Measurements from ENCODE around the gene HEBP1. TPM values are rescaled to one million over a fixed set of nuclear protein-coding genes. Genes with fewer than 3 reads are reported as not detected.

Gene HEBP1
- polyA plus RNA-seq, 4 donors = 214 to 642 (median 428) TPM

DNA sequence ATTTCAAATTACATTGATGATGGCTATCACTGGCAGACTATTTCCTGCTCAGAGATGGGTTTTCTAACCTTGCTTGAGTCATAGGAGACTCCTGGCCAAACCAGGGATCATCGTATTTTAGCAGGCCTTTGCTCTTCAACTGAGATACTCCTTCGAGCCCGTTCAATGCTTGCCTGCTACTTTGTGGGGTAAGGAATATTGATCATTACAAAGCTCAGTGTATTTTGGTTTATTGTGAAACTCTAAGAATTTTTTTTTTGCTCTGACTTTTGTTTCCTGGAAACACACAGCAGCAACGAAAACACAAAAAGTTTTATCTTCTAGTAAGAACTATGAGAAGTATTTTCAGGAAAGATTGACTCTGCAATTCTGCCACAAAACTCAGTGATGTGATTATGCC lies 52.2 kb downstream of the HEBP1 start:
- DNase-seq (no peak), FAIRE-seq (no peak)
- Histone ChIP-seq H3K4me3 (ENCODE audit: low read depth in 1 of 3, low read length in 3 of 3) (no peak overlapping the region), H3K27me3 (ENCODE audit: control insufficient read depth in 3 of 3, insufficient read depth in 3 of 3, low read length in 3 of 3) (no peaks in the 10 kb centered on the region), H3K4me1 (ENCODE audit: control insufficient read depth in 3 of 3, insufficient read depth in 2 of 3, low read depth in 1 of 3, low read length in 2 of 3) (no peaks in the 10 kb centered on the region), H3K9me3 (ENCODE audit: control insufficient read depth in 2 of 2, insufficient read depth in 1 of 2, low read depth in 1 of 2, low read length in 1 of 2) (no peaks in the 10 kb centered on the region), H3K27ac (ENCODE audit: low read depth in 1 of 3, low read length in 2 of 3) (no peak overlapping the region), H3K36me3 (ENCODE audit: control insufficient read depth in 3 of 3, insufficient read depth in 2 of 3, low read depth in 1 of 3, low read length in 3 of 3) (peaks cover 0 to 19% (median 1%) of the 10 kb centered on the region in 3 donors)
- WGBS, 3 donors = 82 to 91% (median 83%) methylated on average over 4 of the region's 4 CpGs

DNA sequence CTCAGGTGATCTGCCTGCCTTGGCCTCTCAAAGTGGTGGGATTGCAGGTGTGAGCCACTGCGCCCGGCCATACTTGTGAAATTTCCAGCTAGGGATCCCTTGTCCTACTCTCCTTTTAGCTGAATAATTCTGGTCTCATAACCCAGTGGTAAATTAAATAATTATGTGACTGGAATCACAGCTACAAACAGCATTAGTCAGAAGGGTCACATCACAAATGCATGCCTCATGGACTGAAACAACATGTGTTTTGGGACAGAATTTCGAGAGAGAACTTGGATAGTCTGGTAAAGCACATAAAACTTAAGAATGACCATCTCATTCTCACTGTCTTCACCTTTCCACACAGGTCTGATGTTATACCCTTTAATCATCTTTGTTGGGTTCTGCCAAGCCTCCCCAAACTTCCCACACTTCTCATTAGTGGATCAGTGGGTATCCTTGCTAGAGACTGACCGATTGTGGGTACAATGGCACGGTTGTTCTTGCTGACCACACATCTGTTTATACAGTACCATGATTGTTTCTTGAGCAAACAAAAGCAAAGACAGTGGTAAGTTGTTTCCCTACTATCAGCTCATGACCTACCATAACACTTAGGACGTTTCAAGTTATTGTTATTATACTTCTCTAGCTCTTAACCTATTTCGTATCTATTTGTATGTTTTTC lies 53.2 kb downstream of the HEBP1 start:
- no peak overlapping the region for H3K27ac ChIP-seq (ENCODE audit: low read depth in 1 of 3, low read length in 2 of 3)
- no peaks in the 10 kb centered on the region for H3K4me1 ChIP-seq (ENCODE audit: control insufficient read depth in 3 of 3, insufficient read depth in 2 of 3, low read depth in 1 of 3, low read length in 2 of 3)
- DNase-seq = no peak
- no peak overlapping the region for H3K4me3 ChIP-seq (ENCODE audit: low read depth in 1 of 3, low read length in 3 of 3)
- no peak for FAIRE-seq
- H3K27me3 ChIP-seq (ENCODE audit: control insufficient read depth in 3 of 3, insufficient read depth in 3 of 3, low read length in 3 of 3) = no peaks in the 10 kb centered on the region
- H3K9me3 ChIP-seq (ENCODE audit: control insufficient read depth in 2 of 2, insufficient read depth in 1 of 2, low read depth in 1 of 2, low read length in 1 of 2) = no peaks in the 10 kb centered on the region
- WGBS, 3 donors = 68 to 77% (median 75%) methylated on average over 7 of the region's 7 CpGs
- peaks cover 0 to 21% (median 1%) of the 10 kb centered on the region in 3 donors for H3K36me3 ChIP-seq (ENCODE audit: control insufficient read depth in 3 of 3, insufficient read depth in 2 of 3, low read depth in 1 of 3, low read length in 3 of 3)

DNA sequence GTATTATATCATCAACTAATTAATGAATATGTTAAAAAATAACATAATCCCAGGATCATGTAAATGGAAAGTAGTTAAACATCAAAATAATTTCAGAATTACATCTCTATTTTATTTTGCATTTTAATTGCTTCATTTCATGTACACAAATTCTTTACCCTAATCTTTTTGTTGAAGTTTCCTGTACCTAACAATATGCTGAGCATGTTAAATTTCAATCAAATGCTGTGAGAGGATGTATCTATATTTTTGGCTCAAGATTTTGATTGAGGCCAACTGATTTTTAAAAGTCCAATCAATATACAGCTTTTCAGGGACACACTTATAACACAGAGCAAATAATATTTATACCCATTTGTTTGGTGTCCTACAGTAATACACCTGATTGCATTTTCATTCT lies 54.5 kb downstream of the HEBP1 start:
- FAIRE-seq (no peak), DNase-seq (no peak)
- no peaks in the 10 kb centered on the region for H3K27me3 ChIP-seq (ENCODE audit: control insufficient read depth in 3 of 3, insufficient read depth in 3 of 3, low read length in 3 of 3)
- no peak overlapping the region for H3K4me3 ChIP-seq (ENCODE audit: low read depth in 1 of 3, low read length in 3 of 3)
- peaks cover 0 to 23% (median 1%) of the 10 kb centered on the region in 3 donors for H3K36me3 ChIP-seq (ENCODE audit: control insufficient read depth in 3 of 3, insufficient read depth in 2 of 3, low read depth in 1 of 3, low read length in 3 of 3)
- H3K4me1 ChIP-seq (ENCODE audit: control insufficient read depth in 3 of 3, insufficient read depth in 2 of 3, low read depth in 1 of 3, low read length in 2 of 3) = no peaks in the 10 kb centered on the region
- H3K27ac ChIP-seq (ENCODE audit: low read depth in 1 of 3, low read length in 2 of 3) = no peak overlapping the region
- no peaks in the 10 kb centered on the region for H3K9me3 ChIP-seq (ENCODE audit: control insufficient read depth in 2 of 2, insufficient read depth in 1 of 2, low read depth in 1 of 2, low read length in 1 of 2)

DNA sequence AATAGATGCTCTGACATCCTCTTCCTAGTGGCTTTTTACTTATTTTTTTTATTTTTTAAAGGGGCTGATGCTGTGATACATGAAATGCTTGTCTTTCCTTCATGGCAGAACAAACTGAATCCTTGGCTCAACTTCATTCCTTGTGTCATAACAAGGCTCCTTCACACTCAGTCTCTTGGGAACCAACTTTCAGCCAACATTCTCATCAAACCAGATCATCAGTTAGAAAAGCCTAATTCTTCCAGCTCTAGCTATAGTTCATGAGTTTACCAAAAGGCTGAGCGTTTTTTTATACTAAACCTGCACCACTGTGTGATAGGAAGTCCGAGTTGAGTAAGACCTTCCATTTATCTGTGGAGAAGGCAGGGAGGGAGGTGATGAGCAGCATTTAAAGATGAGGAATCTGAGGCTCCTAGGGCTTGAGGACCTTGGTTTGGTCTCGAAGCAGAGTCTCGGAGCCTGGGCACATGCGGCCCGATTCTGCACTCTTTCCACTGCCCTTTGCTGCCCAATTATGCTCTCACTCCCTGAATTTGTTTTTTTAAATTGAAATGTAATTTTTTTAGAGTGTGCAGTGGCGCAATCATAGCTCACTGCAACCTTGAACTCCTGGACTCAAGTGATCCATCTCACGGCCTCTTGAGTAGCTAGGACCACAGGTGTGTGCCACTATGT lies 56.3 kb downstream of the HEBP1 start:
- H3K27ac ChIP-seq (ENCODE audit: low read depth in 1 of 3, low read length in 2 of 3) = no peak overlapping the region
- WGBS, 3 donors = 88 to 91% (median 89%) methylated on average over 8 of the region's 8 CpGs
- no peaks in the 10 kb centered on the region for H3K27me3 ChIP-seq (ENCODE audit: control insufficient read depth in 3 of 3, insufficient read depth in 3 of 3, low read length in 3 of 3)
- no peaks in the 10 kb centered on the region for H3K4me1 ChIP-seq (ENCODE audit: control insufficient read depth in 3 of 3, insufficient read depth in 2 of 3, low read depth in 1 of 3, low read length in 2 of 3)
- no peak for FAIRE-seq
- H3K9me3 ChIP-seq (ENCODE audit: control insufficient read depth in 2 of 2, insufficient read depth in 1 of 2, low read depth in 1 of 2, low read length in 1 of 2) = no peaks in the 10 kb centered on the region
- H3K4me3 ChIP-seq (ENCODE audit: low read depth in 1 of 3, low read length in 3 of 3) = no peak overlapping the region
- DNase-seq = no peak
- H3K36me3 ChIP-seq (ENCODE audit: control insufficient read depth in 3 of 3, insufficient read depth in 2 of 3, low read depth in 1 of 3, low read length in 3 of 3) = peaks cover 0 to 14% (median 0%) of the 10 kb centered on the region in 3 donors

DNA sequence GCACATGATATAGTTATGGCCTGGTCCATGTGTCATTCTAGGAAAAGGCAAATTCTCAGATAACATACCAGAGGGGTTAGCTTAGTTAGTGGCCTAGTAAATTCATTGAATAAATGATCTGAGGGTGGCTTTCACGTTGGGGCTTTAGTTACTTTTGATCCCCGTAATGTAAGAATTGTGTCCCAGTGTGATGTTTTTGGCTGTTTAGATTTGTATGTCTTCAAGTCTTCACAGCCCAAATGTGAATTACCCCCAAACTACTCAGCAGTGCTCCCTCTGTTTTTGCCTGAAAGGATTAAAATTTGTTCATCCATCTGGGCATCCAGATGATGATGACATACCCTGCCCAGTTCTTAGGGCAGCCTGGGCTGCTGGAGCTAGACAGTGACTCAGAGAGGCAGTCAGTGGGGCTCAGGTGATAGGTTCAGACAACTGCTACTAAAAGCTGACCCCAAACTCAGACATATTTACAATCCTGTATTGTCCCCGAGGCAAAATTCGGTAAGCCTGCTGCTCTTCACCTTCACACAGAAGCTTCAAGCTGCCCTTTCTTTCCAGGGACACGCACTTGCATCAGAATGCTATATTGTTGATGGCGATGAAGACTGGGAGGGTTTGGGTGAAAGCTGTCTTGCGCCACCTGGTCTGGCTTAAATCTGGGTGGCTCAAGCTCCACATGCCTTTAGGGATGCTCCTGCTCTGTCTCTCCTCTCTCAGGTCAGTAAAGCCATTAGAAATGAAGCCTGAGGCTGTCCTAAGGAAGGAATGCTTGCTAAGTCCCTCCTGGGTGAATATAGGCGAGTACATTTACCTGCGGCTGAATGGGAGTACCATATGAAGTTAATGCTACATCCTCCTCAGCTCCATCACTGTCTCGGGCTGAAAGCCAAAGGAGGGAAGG lies 58.4 kb downstream of the HEBP1 start:
- H3K27me3 ChIP-seq (ENCODE audit: control insufficient read depth in 3 of 3, insufficient read depth in 3 of 3, low read length in 3 of 3) = no peaks in the 10 kb centered on the region
- 84 to 92% (median 90%) methylated on average over 10 of the region's 10 CpGs for WGBS, 3 donors
- DNase-seq (no peak), FAIRE-seq (no peak)
- H3K4me3 ChIP-seq (ENCODE audit: low read depth in 1 of 3, low read length in 3 of 3) = no peak overlapping the region
- H3K36me3 ChIP-seq (ENCODE audit: control insufficient read depth in 3 of 3, insufficient read depth in 2 of 3, low read depth in 1 of 3, low read length in 3 of 3) = peaks cover 0 to 14% (median 0%) of the 10 kb centered on the region in 3 donors
- H3K27ac ChIP-seq (ENCODE audit: low read depth in 1 of 3, low read length in 2 of 3) = no peak overlapping the region
- H3K9me3 ChIP-seq (ENCODE audit: control insufficient read depth in 2 of 2, insufficient read depth in 1 of 2, low read depth in 1 of 2, low read length in 1 of 2) = no peaks in the 10 kb centered on the region
- H3K4me1 ChIP-seq (ENCODE audit: control insufficient read depth in 3 of 3, insufficient read depth in 2 of 3, low read depth in 1 of 3, low read length in 2 of 3) = no peaks in the 10 kb centered on the region

DNA sequence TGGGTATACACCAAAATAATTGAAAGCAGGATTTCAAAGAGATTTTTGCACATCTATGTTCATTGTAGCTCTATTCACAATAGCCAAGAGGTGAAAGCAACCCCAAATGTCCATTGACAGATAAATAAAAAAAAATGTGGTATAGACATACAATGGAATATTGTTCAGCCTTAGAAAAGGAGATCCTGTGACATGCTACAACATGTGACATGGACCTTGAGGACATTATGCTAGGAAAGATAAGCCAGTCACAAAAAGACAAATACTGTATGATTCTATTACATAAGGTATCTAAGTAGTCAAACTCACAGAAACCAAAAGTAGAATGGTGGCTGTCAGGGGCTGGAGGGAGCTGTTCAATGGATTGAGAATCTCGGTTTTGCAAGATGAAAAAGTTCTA lies 60.2 kb downstream of the HEBP1 start:
- 57 to 76% (median 75%) methylated on average over 1 of the region's 1 CpG for WGBS, 3 donors
- H3K4me3 ChIP-seq (ENCODE audit: low read depth in 1 of 3, low read length in 3 of 3) = no peak overlapping the region
- DNase-seq (no peak), FAIRE-seq (no peak)
- H3K27ac ChIP-seq (ENCODE audit: low read depth in 1 of 3, low read length in 2 of 3) = no peak overlapping the region
- H3K4me1 ChIP-seq (ENCODE audit: control insufficient read depth in 3 of 3, insufficient read depth in 2 of 3, low read depth in 1 of 3, low read length in 2 of 3) = no peaks in the 10 kb centered on the region
- H3K36me3 ChIP-seq (ENCODE audit: control insufficient read depth in 3 of 3, insufficient read depth in 2 of 3, low read depth in 1 of 3, low read length in 3 of 3) = peaks cover 0 to 11% (median 0%) of the 10 kb centered on the region in 3 donors
- no peaks in the 10 kb centered on the region for H3K27me3 ChIP-seq (ENCODE audit: control insufficient read depth in 3 of 3, insufficient read depth in 3 of 3, low read length in 3 of 3)
- no peaks in the 10 kb centered on the region for H3K9me3 ChIP-seq (ENCODE audit: control insufficient read depth in 2 of 2, insufficient read depth in 1 of 2, low read depth in 1 of 2, low read length in 1 of 2)

DNA sequence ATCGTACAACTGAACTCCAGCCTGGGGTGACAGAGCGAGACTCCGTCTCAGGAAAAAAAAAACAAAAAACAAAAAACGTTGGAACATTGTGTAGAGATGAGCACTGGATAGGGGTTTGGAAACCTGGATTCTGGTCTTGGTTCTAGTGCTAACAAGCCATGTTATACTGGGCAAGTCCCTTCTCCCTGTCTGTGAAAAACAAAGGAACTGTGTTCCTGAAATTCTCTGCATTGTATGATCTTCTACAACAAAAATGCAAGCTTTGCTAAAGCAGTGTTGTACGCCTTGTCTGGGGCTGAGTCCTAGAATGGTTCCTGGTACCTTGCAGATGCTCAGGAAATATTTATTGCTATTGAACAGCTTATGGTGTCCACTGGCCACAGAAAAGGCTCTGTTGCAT lies 61.5 kb downstream of the HEBP1 start:
- Histone ChIP-seq H3K27me3 (ENCODE audit: control insufficient read depth in 3 of 3, insufficient read depth in 3 of 3, low read length in 3 of 3) (no peaks in the 10 kb centered on the region), H3K9me3 (ENCODE audit: control insufficient read depth in 2 of 2, insufficient read depth in 1 of 2, low read depth in 1 of 2, low read length in 1 of 2) (no peaks in the 10 kb centered on the region), H3K4me3 (ENCODE audit: low read depth in 1 of 3, low read length in 3 of 3) (no peak overlapping the region), H3K27ac (ENCODE audit: low read depth in 1 of 3, low read length in 2 of 3) (no peak overlapping the region), H3K36me3 (ENCODE audit: control insufficient read depth in 3 of 3, insufficient read depth in 2 of 3, low read depth in 1 of 3, low read length in 3 of 3) (peaks cover 0 to 11% (median 0%) of the 10 kb centered on the region in 3 donors), H3K4me1 (ENCODE audit: control insufficient read depth in 3 of 3, insufficient read depth in 2 of 3, low read depth in 1 of 3, low read length in 2 of 3) (no peaks in the 10 kb centered on the region)
- FAIRE-seq (no peak), DNase-seq (no peak)
- 83 to 86% (median 86%) methylated on average over 5 of the region's 5 CpGs for WGBS, 3 donors

DNA sequence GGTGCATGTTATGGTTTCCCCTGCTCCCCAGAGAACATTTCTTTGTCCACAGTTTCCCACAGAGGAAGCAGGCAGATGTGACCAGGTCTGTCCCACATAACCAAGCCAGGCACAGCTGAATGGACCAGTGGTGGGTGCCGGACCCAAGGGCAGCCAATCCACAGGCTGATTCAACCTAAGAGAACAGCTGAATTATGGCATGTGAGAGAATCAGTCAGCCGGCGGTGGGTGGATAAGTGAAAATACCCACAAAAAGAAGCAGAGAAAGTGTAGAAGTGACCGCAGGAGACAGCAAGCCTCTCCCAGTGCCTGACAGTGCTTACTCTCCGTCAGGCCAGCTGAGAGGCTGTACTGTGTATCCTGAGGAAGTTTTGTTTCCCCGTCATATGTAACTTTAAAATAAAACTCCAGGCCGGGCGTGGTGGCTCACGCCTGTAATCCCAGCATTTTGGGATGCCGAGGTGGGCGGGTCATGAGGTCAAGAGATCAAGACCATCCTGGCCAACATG lies 63.0 kb downstream of the HEBP1 start:
- Histone ChIP-seq H3K27ac (ENCODE audit: low read depth in 1 of 3, low read length in 2 of 3) (no peak overlapping the region), H3K9me3 (ENCODE audit: control insufficient read depth in 2 of 2, insufficient read depth in 1 of 2, low read depth in 1 of 2, low read length in 1 of 2) (no peaks in the 10 kb centered on the region), H3K4me3 (ENCODE audit: low read depth in 1 of 3, low read length in 3 of 3) (no peak overlapping the region), H3K27me3 (ENCODE audit: control insufficient read depth in 3 of 3, insufficient read depth in 3 of 3, low read length in 3 of 3) (no peaks in the 10 kb centered on the region), H3K36me3 (ENCODE audit: control insufficient read depth in 3 of 3, insufficient read depth in 2 of 3, low read depth in 1 of 3, low read length in 3 of 3) (peaks cover 0 to 11% (median 0%) of the 10 kb centered on the region in 3 donors), H3K4me1 (ENCODE audit: control insufficient read depth in 3 of 3, insufficient read depth in 2 of 3, low read depth in 1 of 3, low read length in 2 of 3) (no peaks in the 10 kb centered on the region)
- WGBS, 3 donors = 95 to 96% (median 95%) methylated on average over 11 of the region's 11 CpGs
- FAIRE-seq (no peak), DNase-seq (no peak)

Measured in small intestine (tissue), 7 donors.